Bronchial epithelial cell (primary cell): ENCODE measurements around the gene POU2AF3. TPM values are rescaled to one million over a fixed set of nuclear protein-coding genes. Genes with fewer than 3 reads are reported as not detected.

ENCODE experiments used
- DNase-seq: peaks from one replicate; pipeline ENCODE4 v3.0.0-alpha.2; 2010; ENCODE audit warnings: low read depth
- FAIRE-seq: peaks from 2 replicates; lab custom pipeline; 2011; peaks lifted over from hg19 to GRCh38; lab: Jason Lieb, UNC
- H3K27me3 ChIP-seq: 2 replicates; pipeline ENCODE4 v1.5.1; 2011; ENCODE audit warnings: low read length; ENCODE audit not compliant: control insufficient read depth, insufficient read depth
- H3K36me3 ChIP-seq: 2 replicates; pipeline ENCODE4 v1.5.1; 2011; ENCODE audit warnings: low read length; ENCODE audit not compliant: control insufficient read depth, insufficient read depth
- H3K4me3 ChIP-seq: 2 replicates; pipeline ENCODE4 v1.5.1; 2011; ENCODE audit warnings: mild to moderate bottlenecking, low read depth, low read length, control low read depth
- total RNA-seq: library from RNA; depleted of rRNA; stranded (reverse); fragments of >200 nt; gene quantifications from 2 replicates; pipeline ENCODE4 v1.2.1, GENCODE V29; 2014
- TF ChIP-seq, protein P1 (sequence below): IDR thresholded peaks from 2 replicates; pipeline ENCODE4 v1.5.1; 2011; ENCODE audit warnings: mild to moderate bottlenecking, moderate library complexity, low read length, control low read depth, inconsistent platforms; ENCODE audit not compliant: insufficient read depth, severe bottlenecking

Gene POU2AF3
- total RNA-seq, 1 donor from 2014 or later = not detected

DNA sequence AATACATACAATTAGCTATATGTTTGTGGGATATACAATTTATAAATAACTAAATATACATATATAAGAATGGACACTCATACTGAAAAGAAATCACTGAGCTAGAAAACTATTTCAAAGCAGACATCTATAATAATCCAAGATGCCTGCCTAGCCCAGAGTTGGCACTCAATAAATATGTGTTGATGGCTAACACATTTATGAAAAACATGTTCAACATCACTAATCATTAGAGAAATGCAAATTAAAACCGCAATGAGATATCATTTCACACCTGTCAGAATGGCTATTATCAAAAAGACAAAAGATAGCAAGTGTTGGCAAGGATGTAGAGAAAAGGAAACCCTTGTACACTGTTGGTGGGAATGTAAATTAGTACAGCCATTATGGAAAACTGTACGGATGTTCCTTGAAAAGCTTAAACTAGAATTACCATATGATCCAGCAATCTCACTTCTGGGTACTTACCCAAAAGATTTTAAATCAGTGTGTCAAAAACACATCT is 50.9 kb downstream of the POU2AF3 start:
- no peak for DNase-seq
- H3K36me3 ChIP-seq = no peaks in the 10 kb centered on the region
- no peak overlapping the region for H3K4me3 ChIP-seq
- peaks cover 1% of the 10 kb centered on the region for H3K27me3 ChIP-seq
- FAIRE-seq = no peak
- TF ChIP-seq, protein P1, sequence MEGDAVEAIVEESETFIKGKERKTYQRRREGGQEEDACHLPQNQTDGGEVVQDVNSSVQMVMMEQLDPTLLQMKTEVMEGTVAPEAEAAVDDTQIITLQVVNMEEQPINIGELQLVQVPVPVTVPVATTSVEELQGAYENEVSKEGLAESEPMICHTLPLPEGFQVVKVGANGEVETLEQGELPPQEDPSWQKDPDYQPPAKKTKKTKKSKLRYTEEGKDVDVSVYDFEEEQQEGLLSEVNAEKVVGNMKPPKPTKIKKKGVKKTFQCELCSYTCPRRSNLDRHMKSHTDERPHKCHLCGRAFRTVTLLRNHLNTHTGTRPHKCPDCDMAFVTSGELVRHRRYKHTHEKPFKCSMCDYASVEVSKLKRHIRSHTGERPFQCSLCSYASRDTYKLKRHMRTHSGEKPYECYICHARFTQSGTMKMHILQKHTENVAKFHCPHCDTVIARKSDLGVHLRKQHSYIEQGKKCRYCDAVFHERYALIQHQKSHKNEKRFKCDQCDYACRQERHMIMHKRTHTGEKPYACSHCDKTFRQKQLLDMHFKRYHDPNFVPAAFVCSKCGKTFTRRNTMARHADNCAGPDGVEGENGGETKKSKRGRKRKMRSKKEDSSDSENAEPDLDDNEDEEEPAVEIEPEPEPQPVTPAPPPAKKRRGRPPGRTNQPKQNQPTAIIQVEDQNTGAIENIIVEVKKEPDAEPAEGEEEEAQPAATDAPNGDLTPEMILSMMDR = no peak

DNA sequence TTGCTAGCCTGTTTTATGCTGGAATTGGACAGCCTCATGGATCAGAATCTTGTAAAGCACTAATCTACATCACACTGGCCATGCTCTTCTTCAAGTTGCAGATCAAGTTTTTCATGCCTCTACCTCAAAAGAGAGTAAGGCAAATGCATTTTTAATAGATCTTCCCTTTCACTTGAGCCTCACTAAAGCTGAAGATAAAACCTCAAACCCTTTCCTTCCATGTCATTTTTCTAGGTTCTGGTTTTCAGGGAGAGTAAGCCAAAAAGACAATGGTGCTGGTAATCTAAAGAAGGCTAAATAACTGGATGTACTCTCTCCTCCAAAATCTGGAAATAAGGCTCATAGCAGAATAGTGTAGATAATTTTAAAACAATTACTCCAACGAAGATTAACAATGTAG is 52.5 kb downstream of the POU2AF3 start:
- DNase-seq (no peak), FAIRE-seq (no peak)
- Histone ChIP-seq H3K4me3 (no peak overlapping the region), H3K36me3 (no peaks in the 10 kb centered on the region), H3K27me3 (peaks cover 1% of the 10 kb centered on the region)
- TF ChIP-seq, protein P1 = no peak

DNA sequence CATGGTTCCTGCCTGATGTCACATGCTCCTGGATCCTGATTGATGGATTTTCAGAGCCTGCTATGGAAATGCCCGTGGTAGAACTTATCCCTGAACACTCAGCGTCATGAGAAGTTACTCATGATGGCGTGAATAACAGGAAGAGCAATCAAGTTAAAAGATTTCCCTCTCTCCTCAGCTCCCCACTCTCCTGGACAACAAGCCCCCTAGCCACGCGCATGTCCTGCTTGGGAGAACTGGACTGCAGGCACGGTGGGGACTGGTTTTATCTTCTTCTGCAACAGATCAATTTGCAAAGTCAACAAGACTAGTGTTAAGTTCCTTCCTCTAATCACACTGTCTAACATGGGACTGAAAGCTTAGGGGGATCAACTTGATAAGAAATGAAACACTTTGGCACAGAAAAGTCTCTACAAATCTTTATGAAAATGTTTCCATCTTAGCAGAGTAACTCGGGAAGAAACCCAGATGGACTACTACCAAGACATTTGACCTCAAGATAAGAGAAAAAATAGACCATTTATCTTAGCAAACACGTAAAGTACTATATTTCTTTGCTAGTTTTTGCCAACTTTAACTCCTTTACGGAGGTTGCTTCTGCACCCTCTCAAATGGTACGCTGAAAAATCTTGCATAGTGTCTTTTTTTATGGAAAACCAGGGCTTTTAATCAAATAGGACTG is 53.2 kb downstream of the POU2AF3 start:
- FAIRE-seq (no peak), DNase-seq (no peak)
- no peak overlapping the region for H3K4me3 ChIP-seq
- TF ChIP-seq, protein P1 = no peak
- H3K36me3 ChIP-seq = no peaks in the 10 kb centered on the region
- peaks cover 1% of the 10 kb centered on the region for H3K27me3 ChIP-seq

DNA sequence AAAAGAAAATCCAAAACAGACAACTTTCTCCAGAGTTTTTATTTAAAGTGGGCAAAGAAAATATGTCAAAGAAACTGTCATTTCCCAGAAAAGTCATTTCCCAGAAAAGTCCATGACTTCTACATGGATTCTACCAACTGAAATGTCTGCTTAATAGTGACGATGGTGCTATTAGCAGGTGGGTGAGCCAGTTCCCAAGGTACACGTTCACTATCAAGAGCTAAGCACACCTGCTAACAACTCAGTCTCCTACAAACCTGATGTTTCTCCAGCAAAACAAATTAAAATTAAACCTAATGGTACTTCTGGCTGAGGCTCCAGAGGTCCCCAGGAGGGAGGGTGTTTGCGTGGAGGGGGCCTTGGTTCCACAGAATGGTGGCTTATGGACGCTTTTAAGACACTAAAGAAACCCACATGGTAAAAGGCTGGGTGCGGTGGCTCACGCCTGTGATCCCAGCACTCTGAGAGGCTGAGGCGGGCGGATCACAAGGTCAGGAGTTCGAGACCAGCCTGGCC is 53.9 kb downstream of the POU2AF3 start:
- FAIRE-seq (no peak), DNase-seq (no peak)
- no peaks in the 10 kb centered on the region for H3K27me3 ChIP-seq
- H3K4me3 ChIP-seq = no peak overlapping the region
- TF ChIP-seq, protein P1 = no peak
- no peaks in the 10 kb centered on the region for H3K36me3 ChIP-seq

DNA sequence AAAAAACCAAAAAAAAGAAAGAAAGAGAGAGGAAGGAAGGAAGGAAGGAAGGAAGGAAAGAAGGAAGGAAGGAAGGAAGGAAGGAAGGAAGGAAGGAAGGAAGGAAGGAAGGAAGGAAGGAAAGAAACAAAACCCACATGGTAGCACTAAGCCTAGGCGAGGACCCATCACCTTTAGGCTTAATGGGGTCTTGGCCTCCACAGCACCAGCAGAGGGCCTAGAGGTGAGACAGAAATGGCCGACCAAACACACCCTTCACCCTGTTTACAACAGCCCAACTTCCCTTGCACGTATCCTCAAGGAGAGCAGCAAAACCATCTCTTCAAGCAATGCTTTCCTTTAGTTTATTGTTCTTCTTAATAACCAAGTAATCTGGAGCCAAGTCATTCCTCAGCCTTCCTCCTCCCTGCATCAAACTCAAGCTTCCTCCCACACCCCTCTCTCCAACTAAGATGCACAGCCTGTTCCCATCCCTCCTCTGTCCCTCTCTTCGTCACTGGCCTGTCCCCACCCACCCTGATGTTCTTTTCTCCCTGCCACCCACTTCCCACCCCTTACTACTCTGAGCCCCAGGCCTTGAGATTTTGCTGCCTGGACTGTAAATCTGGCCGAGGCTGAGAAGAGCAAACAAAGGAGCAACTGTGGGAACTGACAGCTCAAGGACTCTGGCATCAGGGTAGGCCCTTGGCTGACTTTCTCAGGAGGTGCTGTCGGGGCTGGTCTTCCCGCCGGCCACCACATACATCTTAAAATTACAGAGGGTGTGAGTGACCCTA is 54.8 kb downstream of the POU2AF3 start:
- TF ChIP-seq, protein P1 = no peak
- Histone ChIP-seq H3K4me3 (no peak overlapping the region), H3K36me3 (no peaks in the 10 kb centered on the region), H3K27me3 (no peaks in the 10 kb centered on the region)
- FAIRE-seq = no peak
- no peak for DNase-seq
